ENCODE results near the gene FAM193A.

GRCh38 chr4:2507855-2508254, 28.6 kb upstream of the FAM193A start:
- TF ChIP-seq CTCF (IDR thresholded peaks at IDR 0.05), result no peak
- no peak for TF ChIP-seq POLR2A (IDR thresholded peaks at IDR 0.05)
- no peak for TF ChIP-seq POLR2AphosphoS5 (IDR thresholded peaks at IDR 0.05; ENCODE audit: insufficient read depth in 1 of 2, low read depth in 1 of 2)
